CD4-positive, alpha-beta T cell treated with Interferon alpha-2 for 1 hour (primary cell): ENCODE data around the gene FTO.

Experiments
- DNase-seq, 2 donors: peaks; one replicate each; pipeline ENCODE4 v3.0.0-alpha.2; 2020 to 2022

The FTO gene

GRCh38 chr16:54102888-54103866, 399.2 kb downstream of the FTO start:
- no peak for DNase-seq

GRCh38 chr16:54106057-54106456, 402.1 kb downstream of the FTO start:
- DNase-seq: no peak

- no peak for DNase-seq
Measured at GRCh38 chr16:54107583-54108202, 403.7 kb downstream of the FTO start.

GRCh38 chr16:54110016-54110981, 406.3 kb downstream of the FTO start:
- DNase-seq: no peak

- no peak for DNase-seq
Measured at GRCh38 chr16:54112451-54113206, 408.7 kb downstream of the FTO start.

GRCh38 chr16:54115558-54115957, 411.6 kb downstream of the FTO start:
- DNase-seq: no peak

GRCh38 chr16:54116124-54116655, 412.2 kb downstream of the FTO start:
- no peak for DNase-seq

GRCh38 chr16:54118846-54119245, 414.9 kb downstream of the FTO start:
- DNase-seq: no peak

- no peak for DNase-seq
Measured at GRCh38 chr16:54120846-54121480, 417.0 kb downstream of the FTO start.

- no peak for DNase-seq
Measured at GRCh38 chr16:54121539-54122295, 417.8 kb downstream of the FTO start.

- DNase-seq: no peak
Measured at GRCh38 chr16:54123766-54124165, 419.8 kb downstream of the FTO start.

GRCh38 chr16:54125751-54126655, 422.0 kb downstream of the FTO start:
- DNase-seq: no peak

- DNase-seq: no peak
Measured at GRCh38 chr16:54126907-54127306, 423.0 kb downstream of the FTO start.

GRCh38 chr16:54128629-54129234, 424.8 kb downstream of the FTO start:
- DNase-seq: no peak

GRCh38 chr16:54129810-54130209, 425.9 kb downstream of the FTO start:
- DNase-seq: no peak

- DNase-seq: no peak
Measured at GRCh38 chr16:54135361-54136275, 431.7 kb downstream of the FTO start.

- DNase-seq: no peak
Measured at GRCh38 chr16:54136276-54136625, 432.3 kb downstream of the FTO start.
